Tibial nerve (tissue), 4 donors: ENCODE data around the gene ZSCAN5B. TPM values are rescaled to one million over a fixed set of nuclear protein-coding genes. Genes with fewer than 3 reads are reported as not detected.
"Not testable (repeated sequence)": the region's sequence is repeated elsewhere in the genome, so short reads cannot be mapped to it uniquely, and the experiment has no call there.

Experiments used
- DNase-seq, 2 donors: peaks; one replicate each; pipeline ENCODE4 v3.0.0-alpha.2; 2019; ENCODE audit warnings: low spot score in 2 of 2
- H3K27ac ChIP-seq, 4 donors: fragments of 200-600 bp; sonication (generic) in 3 of 4; one replicate each; pipeline ENCODE4 v1.5.1; 2017 to 2019; ENCODE audit warnings: mild to moderate bottlenecking in 1 of 4
- H3K27me3 ChIP-seq, 2 donors: fragments of 200-600 bp; sonication (generic) in 1 of 2; one replicate each; pipeline versions ENCODE4 v1.5.1 to v1.6.0; 2017 to 2019
- H3K36me3 ChIP-seq, 3 donors: fragments of 200-600 bp; sonication (generic); one replicate each; pipeline ENCODE4 v1.5.1; 2018 to 2019
- H3K4me1 ChIP-seq, 4 donors: fragments of 200-600 bp; sonication (generic) in 3 of 4; one replicate each; pipeline ENCODE4 v1.5.1; 2017 to 2019
- H3K4me3 ChIP-seq, 4 donors: fragments of 200-600 bp; sonication (generic) in 3 of 4; one replicate each; pipeline ENCODE4 v1.5.1; 2017 to 2019; ENCODE audit warnings: mild to moderate bottlenecking in 1 of 4, moderate library complexity in 1 of 4
- H3K9me3 ChIP-seq, 4 donors: fragments of 200-600 bp; sonication (generic) in 3 of 4; one replicate each; pipeline ENCODE4 v1.5.1; 2017 to 2019
- EP300 ChIP-seq, 2 donors: sonication (generic); formaldehyde crosslinking; IDR thresholded peaks; one replicate each; pipeline ENCODE4 v1.6.1; 2017; ENCODE audit warnings: antibody characterized with exemption in 2 of 2, mild to moderate bottlenecking in 1 of 2
- POLR2A ChIP-seq, 2 donors: fragments of 450-650 bp; IDR thresholded peaks; one replicate each; pipeline ENCODE4 v1.6.1; 2017; ENCODE audit warnings: antibody characterized with exemption in 2 of 2, mild to moderate bottlenecking in 2 of 2, moderate library complexity in 2 of 2
- WGBS, 2 donors: methylation state at CpG; one replicate each; pipeline ENCODE4 v1.1.5; 2018; 5-methylcytosine and 5-hydroxymethylcytosine counted together
- total RNA-seq, 4 donors: library from RNA; depleted of rRNA; stranded (reverse); fragments of >200 nt; gene quantifications; one replicate each; pipeline ENCODE4 v1.1.0, GENCODE V29; 2016
- TF ChIP-seq, protein P1 (sequence below), 5 experiments: fragments of 200-600 bp in 3 of 5; fragments of 450-650 bp in 2 of 5; sonication (generic) in 3 of 5; IDR thresholded peaks; one replicate each; pipeline ENCODE4 v1.5.1; 2016 to 2019; ENCODE audit warnings: antibody characterized with exemption in 5 of 5, mild to moderate bottlenecking in 3 of 5, moderate library complexity in 2 of 5

Gene ZSCAN5B
- total RNA-seq, 4 donors from 2014 or later, result not detected

DNA sequence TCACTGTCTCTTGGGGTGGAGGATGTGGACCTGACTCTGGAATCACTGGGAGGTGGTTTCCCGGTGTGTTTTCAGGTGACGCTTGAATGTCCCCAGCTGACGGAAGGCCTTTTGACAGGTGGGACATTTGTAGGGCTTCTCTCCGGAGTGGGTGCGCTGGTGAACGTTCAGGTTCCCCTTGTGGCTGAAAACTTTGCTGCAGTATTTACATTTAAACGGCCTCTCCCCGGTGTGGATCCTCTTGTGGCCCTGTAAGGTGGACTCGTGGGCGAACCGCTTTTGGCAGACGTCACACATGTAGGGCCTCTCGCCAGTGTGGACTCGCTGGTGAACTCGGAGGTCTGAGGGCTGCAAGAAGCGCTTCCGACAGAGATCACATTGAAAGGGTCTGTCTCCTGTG is 7.8 kb downstream of the ZSCAN5B start:
- Histone ChIP-seq H3K27ac (no peak overlapping the region), H3K4me3 (no peak overlapping the region), H3K9me3 (no peaks in the 10 kb centered on the region), H3K4me1 (no peaks in the 10 kb centered on the region), H3K36me3 (no peaks in the 10 kb centered on the region), H3K27me3 (no peaks in the 10 kb centered on the region)
- WGBS, 2 donors, result 77% methylated on average over 17 of the region's 17 CpGs
- TF ChIP-seq EP300 (IDR thresholded peaks at IDR 0.05) (no peak), POLR2A (IDR thresholded peaks at IDR 0.05) (no peak)
- TF ChIP-seq, protein P1, sequence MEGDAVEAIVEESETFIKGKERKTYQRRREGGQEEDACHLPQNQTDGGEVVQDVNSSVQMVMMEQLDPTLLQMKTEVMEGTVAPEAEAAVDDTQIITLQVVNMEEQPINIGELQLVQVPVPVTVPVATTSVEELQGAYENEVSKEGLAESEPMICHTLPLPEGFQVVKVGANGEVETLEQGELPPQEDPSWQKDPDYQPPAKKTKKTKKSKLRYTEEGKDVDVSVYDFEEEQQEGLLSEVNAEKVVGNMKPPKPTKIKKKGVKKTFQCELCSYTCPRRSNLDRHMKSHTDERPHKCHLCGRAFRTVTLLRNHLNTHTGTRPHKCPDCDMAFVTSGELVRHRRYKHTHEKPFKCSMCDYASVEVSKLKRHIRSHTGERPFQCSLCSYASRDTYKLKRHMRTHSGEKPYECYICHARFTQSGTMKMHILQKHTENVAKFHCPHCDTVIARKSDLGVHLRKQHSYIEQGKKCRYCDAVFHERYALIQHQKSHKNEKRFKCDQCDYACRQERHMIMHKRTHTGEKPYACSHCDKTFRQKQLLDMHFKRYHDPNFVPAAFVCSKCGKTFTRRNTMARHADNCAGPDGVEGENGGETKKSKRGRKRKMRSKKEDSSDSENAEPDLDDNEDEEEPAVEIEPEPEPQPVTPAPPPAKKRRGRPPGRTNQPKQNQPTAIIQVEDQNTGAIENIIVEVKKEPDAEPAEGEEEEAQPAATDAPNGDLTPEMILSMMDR (IDR thresholded peaks at IDR 0.05), result no peak
- no peak for DNase-seq

DNA sequence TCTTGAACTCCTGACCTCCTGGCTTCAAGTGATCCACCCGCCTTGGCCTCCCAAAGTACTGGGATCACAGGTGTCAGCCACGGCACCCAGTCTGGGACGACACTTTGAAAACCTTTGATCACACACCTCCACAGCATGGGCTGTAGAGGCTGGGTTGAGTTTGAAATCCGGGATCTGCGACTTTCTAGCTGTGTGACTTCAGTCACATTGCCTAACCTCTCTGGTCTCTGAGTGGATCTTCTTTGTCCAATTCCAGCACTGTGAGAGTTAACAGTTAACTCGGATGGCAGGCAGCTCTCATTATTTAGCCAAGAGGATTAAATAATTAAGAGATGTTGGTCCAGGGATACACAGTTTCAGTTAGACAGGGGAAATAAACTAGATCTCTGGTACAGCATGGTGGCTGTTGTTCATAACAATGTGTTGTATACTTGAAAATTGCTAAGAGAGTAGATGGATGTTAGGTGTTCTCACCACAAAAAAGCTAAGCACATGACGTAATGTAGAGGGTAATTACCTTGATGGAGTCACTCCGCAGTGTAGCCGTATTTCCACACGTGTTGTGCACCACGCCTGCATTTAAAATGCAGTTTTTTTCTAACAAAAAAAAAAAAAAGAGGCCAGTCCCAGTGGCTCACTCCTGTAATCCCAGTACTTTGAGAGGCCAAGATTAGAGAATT is 19.9 kb downstream of the ZSCAN5B start:
- TF ChIP-seq POLR2A (IDR thresholded peaks at IDR 0.05), result no peak
- TF ChIP-seq, protein P1 (IDR thresholded peaks at IDR 0.05), result no peak
- TF ChIP-seq EP300 (IDR thresholded peaks at IDR 0.05), result no peak
- Histone ChIP-seq H3K36me3 (no peaks in the 10 kb centered on the region), H3K4me3 (no peak overlapping the region), H3K4me1 (no peaks in the 10 kb centered on the region), H3K9me3 (no peaks in the 10 kb centered on the region), H3K27ac (no peak overlapping the region), H3K27me3 (peaks cover 0 to 20% of the 10 kb centered on the region in 2 donors)
- 51 to 54% methylated on average over 11 of the region's 11 CpGs for WGBS, 2 donors
- no peak for DNase-seq

DNA sequence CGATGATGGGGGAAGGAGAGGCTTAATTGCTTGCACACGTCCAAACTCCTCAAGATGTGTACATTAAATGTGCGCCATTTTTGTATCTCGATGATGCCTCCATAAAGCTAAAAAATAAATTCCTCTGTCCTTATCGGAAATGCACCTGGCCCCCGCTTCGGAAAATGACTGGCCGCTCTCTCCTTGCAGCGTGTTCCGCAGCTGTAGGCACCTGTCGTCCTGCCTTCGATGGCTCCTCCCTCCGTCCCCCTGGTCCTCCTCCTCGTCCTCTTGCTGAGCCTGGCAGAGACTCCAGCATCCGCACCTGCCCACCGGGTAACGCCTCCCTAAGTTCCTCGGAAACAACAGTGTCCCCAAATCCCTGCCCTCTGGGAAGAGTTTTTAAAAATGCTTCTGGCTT is 20.7 kb downstream of the ZSCAN5B start:
- Histone ChIP-seq H3K9me3 (no peaks in the 10 kb centered on the region), H3K4me3 (no peak overlapping the region), H3K27ac (no peak overlapping the region), H3K4me1 (peaks cover 0 to 2% (median 0%) of the 10 kb centered on the region in 4 donors), H3K36me3 (no peaks in the 10 kb centered on the region), H3K27me3 (peaks cover 0 to 20% of the 10 kb centered on the region in 2 donors)
- DNase-seq, result no peak
- no peak for TF ChIP-seq EP300 (IDR thresholded peaks at IDR 0.05)
- no peak for TF ChIP-seq POLR2A (IDR thresholded peaks at IDR 0.05)
- WGBS, 2 donors, result 72 to 76% methylated on average over 18 of the region's 18 CpGs

- H3K27ac ChIP-seq, H3K4me3 ChIP-seq, DNase-seq, H3K36me3 ChIP-seq, H3K4me1 ChIP-seq, H3K9me3 ChIP-seq: not testable (repeated sequence)
- WGBS, 2 donors, result 28 to 58% methylated on average over 7 of the region's 11 CpGs
- peaks cover 0 to 20% of the 10 kb centered on the region in 2 donors for H3K27me3 ChIP-seq
These were observed 21.3 kb downstream of the ZSCAN5B start for GRCh38 chr19:56176310-56176709.

DNA sequence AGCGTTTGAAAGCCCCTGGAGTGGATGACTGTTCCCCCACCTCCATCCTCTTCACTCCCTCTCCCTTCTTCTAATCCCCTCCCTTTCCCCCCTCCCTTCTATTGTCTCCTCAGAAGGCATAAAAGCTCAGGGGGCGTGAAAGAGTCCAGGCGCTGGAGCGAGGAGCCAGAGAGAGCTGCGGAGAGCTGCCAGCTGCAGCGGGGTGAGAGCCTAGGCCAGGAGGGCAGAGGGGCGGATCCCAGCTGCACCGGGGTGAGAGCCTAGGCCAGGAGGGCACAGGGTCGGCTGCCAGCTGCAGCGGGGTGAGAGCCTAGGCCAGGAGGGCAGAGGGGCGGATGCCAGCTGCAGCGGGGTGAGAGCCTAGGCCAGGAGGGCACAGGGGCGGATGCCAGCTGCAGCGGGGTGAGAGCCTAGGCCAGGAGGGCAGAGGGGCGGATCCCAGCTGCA is 21.7 kb downstream of the ZSCAN5B start, which contains the start of gene GALP:
GALP (plus strand) TSS at position 148 of the 447 bp plus-strand sequence. CDS start 1,101 bp downstream, outside the sequence.
- 29 to 38% methylated on average over 13 to 15 of the region's 15 CpGs for WGBS, 2 donors
- peaks cover 0 to 20% of the 10 kb centered on the region in 2 donors for H3K27me3 ChIP-seq
- not testable (repeated sequence) for DNase-seq, H3K27ac ChIP-seq, H3K9me3 ChIP-seq, H3K4me3 ChIP-seq, H3K36me3 ChIP-seq, H3K4me1 ChIP-seq

DNA sequence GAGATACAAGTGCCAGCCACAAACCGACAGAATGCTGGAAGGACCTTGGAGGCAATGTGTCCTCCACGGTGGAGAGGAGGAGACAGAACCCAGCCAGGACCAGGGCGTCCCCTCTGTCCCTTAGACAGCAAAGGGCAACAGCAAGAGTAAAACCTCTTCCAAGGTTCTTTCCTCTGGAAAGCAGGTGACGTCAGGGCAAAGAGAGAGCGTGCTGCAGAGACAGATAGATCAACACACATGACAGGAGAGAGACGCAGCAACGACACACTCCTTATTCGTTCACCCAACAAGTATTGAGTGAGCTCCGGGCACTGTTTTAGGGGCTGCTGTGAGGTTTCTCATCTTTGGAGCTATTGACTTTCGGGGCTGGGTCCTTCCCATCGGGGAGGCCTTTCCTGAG is 23.0 kb downstream of the ZSCAN5B start:
- Histone ChIP-seq H3K4me3 (no peak overlapping the region), H3K27me3 (peaks cover 0 to 20% of the 10 kb centered on the region in 2 donors), H3K27ac (no peak overlapping the region), H3K4me1 (peaks cover 0 to 4% (median 0%) of the 10 kb centered on the region in 4 donors), H3K9me3 (no peaks in the 10 kb centered on the region), H3K36me3 (no peaks in the 10 kb centered on the region)
- WGBS, 2 donors, result 48 to 63% methylated on average over 11 of the region's 11 CpGs
- no peak for DNase-seq
- TF ChIP-seq, protein P1 (IDR thresholded peaks at IDR 0.05), result no peak
- no peak for TF ChIP-seq POLR2A (IDR thresholded peaks at IDR 0.05)
